Esophagus squamous epithelium (tissue), 5 donors: Measurements from ENCODE around the gene PRKN. TPM values are rescaled to one million over a fixed set of nuclear protein-coding genes. Genes with fewer than 3 reads are reported as not detected.
"Not testable (repeated sequence)": the region's sequence is repeated elsewhere in the genome, so short reads cannot be mapped to it uniquely, and the experiment has no call there.

Experiments used
- DNase-seq: peaks from one replicate; lab custom pipeline; 2025; lab: John Stamatoyannopoulos, UW
- H3K27ac ChIP-seq, 4 donors: fragments of 200-600 bp; sonication (generic); one replicate each; pipeline ENCODE4 v1.5.1; 2016 to 2019; ENCODE audit warnings: mild to moderate bottlenecking in 1 of 4
- H3K27me3 ChIP-seq, 4 donors: fragments of 200-600 bp; sonication (generic); 1 replicate in 3 of 4; 2 replicates in 1 of 4; pipeline versions ENCODE4 v1.5.1 to v1.6.0; 2017 to 2021; ENCODE audit warnings: antibody characterized with exemption in 1 of 4
- H3K36me3 ChIP-seq, 3 donors: fragments of 200-600 bp; sonication (generic); one replicate each; pipeline ENCODE4 v1.5.1; 2016 to 2019
- H3K4me1 ChIP-seq, 3 donors: fragments of 200-600 bp; sonication (generic); one replicate each; pipeline ENCODE4 v1.5.1; 2017 to 2019
- H3K4me3 ChIP-seq, 4 donors: fragments of 200-600 bp; sonication (generic); 1 replicate in 3 of 4; 2 replicates in 1 of 4; pipeline ENCODE4 v1.5.1; 2016 to 2019; ENCODE audit warnings: mild to moderate bottlenecking in 2 of 4, moderate library complexity in 1 of 4
- H3K9me3 ChIP-seq, 3 donors: fragments of 200-600 bp; sonication (generic); one replicate each; pipeline ENCODE4 v1.5.1; 2016 to 2019
- CTCF ChIP-seq, 6 experiments: fragments of 450-650 bp in 4 of 6; fragments of 200-600 bp in 2 of 6; sonication (generic) in 2 of 6; IDR thresholded peaks; one replicate each; pipeline ENCODE4 v1.5.1; 2016 to 2019; ENCODE audit warnings: antibody characterized with exemption in 6 of 6, mild to moderate bottlenecking in 4 of 6, moderate library complexity in 4 of 6
- POLR2A ChIP-seq, 4 donors: fragments of 450-650 bp; IDR thresholded peaks; one replicate each; pipeline ENCODE4 v1.6.1; 2017; ENCODE audit warnings: antibody characterized with exemption in 4 of 4, mild to moderate bottlenecking in 4 of 4, moderate library complexity in 3 of 4
- WGBS, 2 donors: methylation state at CpG; one replicate each; pipeline ENCODE4 v1.1.5; 2018; 5-methylcytosine and 5-hydroxymethylcytosine counted together
- intact Hi-C: fragments of 100-400 bp; cut with DNase I; formaldehyde crosslinking; loops from one replicate; pipeline ENCODE4 v1.15.0; 2022
- total RNA-seq, 4 donors: library from RNA; depleted of rRNA; stranded (reverse); fragments of >200 nt; gene quantifications; one replicate each; pipeline ENCODE4 v1.1.0, GENCODE V29; 2016
- donor health status: DM: yes; HTN: yes; CAD: no.

Gene PRKN
- total RNA-seq, 4 donors from 2014 or later = 0.70 to 5.5 (median 2.2) TPM

DNA sequence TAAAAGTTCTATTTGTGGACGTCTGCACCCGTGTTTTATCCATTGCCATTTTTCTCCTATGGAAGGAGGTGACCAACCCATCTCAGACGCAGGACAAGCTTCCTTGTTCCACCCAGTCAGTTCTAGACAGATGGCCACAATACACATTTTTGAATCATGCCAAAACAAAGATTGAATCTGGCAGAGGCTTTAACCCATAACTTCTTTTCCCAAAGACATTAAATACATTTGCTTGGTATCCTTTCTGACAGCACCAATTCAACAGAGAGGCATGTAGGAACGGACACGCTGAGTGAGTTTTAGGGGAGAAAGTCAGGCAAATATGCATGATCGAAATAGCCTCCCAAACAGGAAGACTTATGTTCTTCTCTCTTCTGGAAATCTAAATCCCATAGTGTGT, 901.1 kb downstream of the PRKN start:
- H3K27me3 ChIP-seq = no peaks in the 10 kb centered on the region
- H3K27ac ChIP-seq = no peak overlapping the region
- H3K4me3 ChIP-seq = no peak overlapping the region
- H3K9me3 ChIP-seq = no peaks in the 10 kb centered on the region
- WGBS, 2 donors = 43 to 55% methylated on average over 6 of the region's 6 CpGs
- intact Hi-C loops = no loop called here
- DNase-seq = no peak
- H3K36me3 ChIP-seq = no peaks in the 10 kb centered on the region
- H3K4me1 ChIP-seq = no peaks in the 10 kb centered on the region
- TF ChIP-seq CTCF (IDR thresholded peaks at IDR 0.05) (no peak), POLR2A (IDR thresholded peaks at IDR 0.05) (no peak)

DNA sequence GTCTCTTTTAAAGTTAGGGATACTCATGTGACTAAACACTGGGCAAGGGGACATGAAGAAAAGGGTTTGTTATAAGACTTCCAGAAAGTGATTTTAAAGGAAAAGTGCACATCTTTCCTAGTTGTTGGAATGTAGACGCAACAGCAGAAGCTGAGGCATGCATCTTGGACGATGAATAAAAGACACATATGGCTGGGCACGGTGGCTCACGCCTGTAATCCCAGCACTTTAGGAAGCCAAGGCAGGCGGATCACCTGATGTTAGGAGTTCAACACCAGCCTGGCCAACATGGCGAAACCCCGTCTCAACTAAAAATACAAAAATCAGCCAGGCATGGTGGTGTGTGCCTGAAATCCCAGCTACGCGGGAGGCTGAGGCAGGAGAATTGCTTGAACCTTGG, 905.4 kb downstream of the PRKN start:
- H3K4me1 ChIP-seq, H3K36me3 ChIP-seq, H3K4me3 ChIP-seq, H3K27me3 ChIP-seq, intact Hi-C loops, DNase-seq, H3K27ac ChIP-seq, H3K9me3 ChIP-seq: not testable (repeated sequence)
- WGBS, 2 donors = 88 to 90% methylated on average over 9 of the region's 9 CpGs

GRCh38 chr6:161817881-161818280, 909.7 kb downstream of the PRKN start:
- DNase-seq = no peak
- H3K27me3 ChIP-seq = no peaks in the 10 kb centered on the region
- TF ChIP-seq CTCF (IDR thresholded peaks at IDR 0.05) = no peak
- peaks cover 0 to 1% (median 0%) of the 10 kb centered on the region in 3 donors for H3K9me3 ChIP-seq
- no peak overlapping the region for H3K4me3 ChIP-seq
- H3K27ac ChIP-seq = no peak overlapping the region
- 80 to 86% methylated on average over 4 of the region's 4 CpGs for WGBS, 2 donors
- no peaks in the 10 kb centered on the region for H3K4me1 ChIP-seq
- intact Hi-C loops = no loop called here
- no peaks in the 10 kb centered on the region for H3K36me3 ChIP-seq

DNA sequence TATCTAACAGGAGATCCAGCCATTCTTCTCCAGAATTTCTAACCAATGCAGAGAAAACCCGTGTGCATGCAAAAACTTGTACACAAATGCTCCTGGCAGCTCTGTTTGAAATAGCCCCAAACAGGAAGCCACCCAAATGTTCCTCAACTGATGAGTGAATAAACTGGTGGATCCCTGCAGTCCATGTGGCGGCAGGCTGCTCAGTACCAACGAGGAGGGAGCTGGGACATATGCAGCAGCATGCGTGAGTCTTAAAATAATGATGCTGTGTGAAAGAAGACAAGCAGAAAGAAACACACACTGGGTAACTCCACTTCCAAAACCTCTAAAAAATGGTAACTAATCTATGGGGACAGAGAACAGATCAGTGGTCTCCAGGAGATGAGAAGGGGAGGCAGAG, 911.6 kb downstream of the PRKN start:
- no peak overlapping the region for H3K4me3 ChIP-seq
- peaks cover 0 to 4% (median 0%) of the 10 kb centered on the region in 3 donors for H3K9me3 ChIP-seq
- WGBS, 2 donors = 39 to 48% methylated on average over 4 of the region's 4 CpGs
- H3K27ac ChIP-seq = no peak overlapping the region
- no peak for DNase-seq
- H3K27me3 ChIP-seq = no peaks in the 10 kb centered on the region
- no peak for TF ChIP-seq POLR2A (IDR thresholded peaks at IDR 0.05)
- no peak for TF ChIP-seq CTCF (IDR thresholded peaks at IDR 0.05)
- no peaks in the 10 kb centered on the region for H3K4me1 ChIP-seq
- intact Hi-C loops = no loop called here
- H3K36me3 ChIP-seq = no peaks in the 10 kb centered on the region

DNA sequence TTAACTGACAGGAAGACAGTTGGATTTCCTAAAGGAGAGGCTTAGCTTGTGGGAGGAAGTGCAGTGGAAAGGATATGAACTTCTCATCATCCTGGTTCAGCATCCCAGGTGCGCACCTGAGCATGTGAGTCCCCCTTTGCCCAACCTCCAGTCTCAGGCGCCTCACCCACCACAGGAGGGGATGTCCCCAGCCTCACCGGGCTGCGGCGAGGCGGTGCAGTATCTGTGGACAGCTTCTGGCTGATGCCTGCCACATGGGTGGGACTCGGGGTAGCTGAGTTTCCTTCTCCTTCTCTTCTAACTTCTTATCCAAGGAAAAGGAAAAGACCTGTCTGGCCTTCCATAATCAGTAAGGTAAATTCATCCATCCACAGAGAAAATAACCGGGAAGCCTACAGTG, 914.4 kb downstream of the PRKN start:
- H3K27me3 ChIP-seq = no peaks in the 10 kb centered on the region
- H3K4me1 ChIP-seq = no peaks in the 10 kb centered on the region
- DNase-seq = no peak
- 96 to 100% methylated on average over 1 to 8 of the region's 8 CpGs for WGBS, 2 donors
- no peak overlapping the region for H3K27ac ChIP-seq
- peaks cover 0 to 4% (median 0%) of the 10 kb centered on the region in 3 donors for H3K9me3 ChIP-seq
- no peak overlapping the region for H3K4me3 ChIP-seq
- TF ChIP-seq CTCF (IDR thresholded peaks at IDR 0.05) (no peak), POLR2A (IDR thresholded peaks at IDR 0.05) (no peak)
- intact Hi-C loops = no loop called here
- no peaks in the 10 kb centered on the region for H3K36me3 ChIP-seq

DNA sequence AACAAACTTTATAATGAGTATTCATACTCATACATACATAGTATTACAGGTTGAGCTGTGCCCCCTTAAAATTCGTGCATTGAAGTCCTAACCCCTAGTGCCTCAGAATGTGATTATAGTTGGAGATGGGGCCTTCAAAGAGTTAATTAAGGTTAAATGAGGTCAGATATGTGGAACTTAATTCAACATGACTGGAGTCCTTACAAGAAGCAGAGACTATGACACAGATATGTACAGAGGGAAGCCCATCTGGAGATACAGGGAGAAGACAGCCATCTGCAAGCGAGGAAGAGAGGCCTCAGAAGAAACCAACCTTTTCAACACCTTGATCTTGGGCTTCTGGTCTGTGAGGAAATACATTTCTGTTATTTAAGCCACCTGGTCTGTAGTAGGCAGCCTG, 917.6 kb downstream of the PRKN start:
- no peaks in the 10 kb centered on the region for H3K27me3 ChIP-seq
- TF ChIP-seq POLR2A (IDR thresholded peaks at IDR 0.05) (no peak), CTCF (IDR thresholded peaks at IDR 0.05) (no peak)
- no peaks in the 10 kb centered on the region for H3K4me1 ChIP-seq
- no peak overlapping the region for H3K4me3 ChIP-seq
- H3K27ac ChIP-seq = no peak overlapping the region
- intact Hi-C loops = no loop called here
- H3K36me3 ChIP-seq = no peaks in the 10 kb centered on the region
- 84 to 93% methylated on average over 2 of the region's 2 CpGs for WGBS, 2 donors
- DNase-seq = no peak
- H3K9me3 ChIP-seq = peaks cover 0 to 4% (median 0%) of the 10 kb centered on the region in 3 donors
